Astrocyte of the cerebellum (primary cell): Measurements from ENCODE around the gene PRUNE1.
A peak's percentile ranks its signal among the peaks of the same experiment; 100 is the strongest.

Experiments used
- DNase-seq: peaks from one replicate; pipeline ENCODE4 v3.0.0-alpha.2; 2011; ENCODE audit warnings: low read depth
- H3K4me3 ChIP-seq: 2 replicates; pipeline ENCODE4 v1.5.1; 2011; ENCODE audit warnings: mild to moderate bottlenecking, low read depth, low read length, moderate library complexity
- in situ Hi-C: cut with HindIII; loops from 2 replicates; pipeline ENCODE4 v1.10.0; 2017; ENCODE audit warnings: low sequenced_read_pairs
- TF ChIP-seq, protein P1 (sequence below): IDR thresholded peaks from 2 replicates; pipeline ENCODE4 v1.5.1; 2012; ENCODE audit warnings: low read length, low read depth, moderate library complexity, mild to moderate bottlenecking; ENCODE audit errors: missing control alignments

Gene PRUNE1

DNA sequence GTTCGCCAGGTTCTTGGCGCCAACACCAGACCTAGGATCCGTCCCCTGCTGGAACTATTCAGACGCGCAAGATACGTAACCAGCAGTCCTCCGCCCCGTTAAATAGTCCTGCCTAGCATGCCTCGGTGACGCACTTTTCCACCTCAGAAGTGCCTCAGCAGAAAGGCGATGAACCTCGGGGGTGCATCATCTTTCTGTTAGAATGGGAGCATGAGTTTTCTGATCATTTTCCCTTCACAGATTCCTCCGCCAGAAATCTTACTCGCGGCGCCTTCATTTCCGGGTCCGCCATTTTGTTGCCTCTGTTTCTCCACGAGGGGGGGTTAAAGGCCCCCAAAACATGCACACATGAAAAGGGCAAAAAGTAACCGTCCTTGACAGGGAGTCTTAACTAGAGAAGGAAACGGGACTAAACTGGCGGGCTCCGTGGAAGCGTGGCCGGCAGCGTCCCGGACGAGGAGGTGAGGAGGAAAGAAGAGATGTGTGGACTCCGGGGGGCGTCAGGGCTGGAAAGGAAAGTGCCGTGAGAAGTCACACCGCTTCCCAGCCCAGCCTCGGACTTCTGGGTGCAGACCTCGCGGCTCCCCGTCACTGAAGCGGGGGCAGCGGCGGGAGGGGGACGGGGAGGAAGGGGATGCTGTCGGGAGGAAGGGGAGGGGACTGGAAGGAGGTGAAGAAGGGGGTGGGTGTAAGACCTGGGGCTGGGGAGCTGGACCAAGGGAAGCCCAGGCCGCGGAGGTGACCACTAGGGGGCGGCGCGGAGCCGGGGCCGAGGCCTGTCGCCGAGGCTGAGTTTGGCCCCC is 62.4 kb downstream of the PRUNE1 start, which contains the start of gene GABPB2:
TSS of gene GABPB2 (plus strand) at position 288 of the 803 bp plus-strand sequence. CDS start 17,429 bp downstream, outside the sequence.
- in situ Hi-C loops, result no loop called here
- TF ChIP-seq, protein P1, sequence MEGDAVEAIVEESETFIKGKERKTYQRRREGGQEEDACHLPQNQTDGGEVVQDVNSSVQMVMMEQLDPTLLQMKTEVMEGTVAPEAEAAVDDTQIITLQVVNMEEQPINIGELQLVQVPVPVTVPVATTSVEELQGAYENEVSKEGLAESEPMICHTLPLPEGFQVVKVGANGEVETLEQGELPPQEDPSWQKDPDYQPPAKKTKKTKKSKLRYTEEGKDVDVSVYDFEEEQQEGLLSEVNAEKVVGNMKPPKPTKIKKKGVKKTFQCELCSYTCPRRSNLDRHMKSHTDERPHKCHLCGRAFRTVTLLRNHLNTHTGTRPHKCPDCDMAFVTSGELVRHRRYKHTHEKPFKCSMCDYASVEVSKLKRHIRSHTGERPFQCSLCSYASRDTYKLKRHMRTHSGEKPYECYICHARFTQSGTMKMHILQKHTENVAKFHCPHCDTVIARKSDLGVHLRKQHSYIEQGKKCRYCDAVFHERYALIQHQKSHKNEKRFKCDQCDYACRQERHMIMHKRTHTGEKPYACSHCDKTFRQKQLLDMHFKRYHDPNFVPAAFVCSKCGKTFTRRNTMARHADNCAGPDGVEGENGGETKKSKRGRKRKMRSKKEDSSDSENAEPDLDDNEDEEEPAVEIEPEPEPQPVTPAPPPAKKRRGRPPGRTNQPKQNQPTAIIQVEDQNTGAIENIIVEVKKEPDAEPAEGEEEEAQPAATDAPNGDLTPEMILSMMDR, result peak; percentile 87
- peak; percentile 96 for DNase-seq
- H3K4me3 ChIP-seq, result peak within 1 kb of the TSS; percentile 68

DNA sequence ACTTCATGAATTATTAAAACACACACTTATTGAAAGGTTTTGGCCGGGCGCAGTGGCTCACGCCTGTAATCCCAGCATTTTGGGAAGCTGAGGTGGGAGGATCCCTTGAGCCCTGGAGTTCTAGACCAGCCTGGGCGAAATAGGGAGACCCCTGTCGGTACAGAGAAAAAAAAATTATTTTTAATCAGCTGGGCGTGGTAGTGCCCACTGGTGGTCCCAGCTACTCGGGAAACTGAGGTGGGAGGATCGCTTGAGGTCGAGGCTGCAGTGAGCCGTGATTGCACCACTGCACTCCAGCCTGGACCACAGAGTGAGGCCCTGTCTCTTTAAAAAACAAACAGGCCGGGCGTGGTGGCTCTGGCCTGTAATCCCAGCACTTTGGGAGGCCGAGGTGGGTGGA is 64.0 kb downstream of the PRUNE1 start:
- no peak for DNase-seq

More for the DNA sequence above, 64.0 kb downstream of the PRUNE1 start:
- TF ChIP-seq, protein P1, result no peak
- in situ Hi-C loops, result no loop called here
- no peak overlapping the region for H3K4me3 ChIP-seq
